Common myeloid progenitor, CD34-positive (primary cell): Measurements from ENCODE around the gene INO80B. TPM values are rescaled to one million over a fixed set of nuclear protein-coding genes. Genes with fewer than 3 reads are reported as not detected.
A peak's percentile ranks its signal among the peaks of the same experiment; 100 is the strongest.

Source experiments
- CTCF ChIA-PET: fragments of 350-600 bp; sonication (Branson Sonifier 250); formaldehyde crosslinking; loops from one replicate; lab custom pipeline; 2021; ENCODE audit warnings: antibody characterized with exemption; lab: Charles Lee
- POLR2A ChIA-PET: fragments of 350-600 bp; sonication (Branson Sonifier 250); formaldehyde crosslinking; loops from one replicate; lab custom pipeline; 2021; ENCODE audit warnings: antibody characterized with exemption; lab: Charles Lee
- DNase-seq, 3 donors: peaks; one replicate each; pipeline versions ENCODE4 v3.0.0 to v3.0.0-alpha.2; 2013
- H3K27ac ChIP-seq, 2 experiments: 1 replicate in 1 of 2; 2 replicates in 1 of 2; pipeline ENCODE4 v1.7.0; 2013; ENCODE audit warnings: inconsistent platforms in 2 of 2, low read length in 2 of 2, mild to moderate bottlenecking in 2 of 2, low read depth in 1 of 2, moderate library complexity in 1 of 2; ENCODE audit not compliant: severe bottlenecking in 2 of 2, insufficient read depth in 1 of 2, poor library complexity in 1 of 2
- H3K27me3 ChIP-seq, 5 experiments: replicated peaks in 2 of 5; 1 replicate in 3 of 5; 2 replicates in 2 of 5; pipeline versions ENCODE4 v1.6.1 to v1.7.0; 2013; ENCODE audit warnings: low read length in 4 of 5, mild to moderate bottlenecking in 2 of 5, moderate library complexity in 2 of 5, inconsistent platforms in 1 of 5; ENCODE audit not compliant: insufficient read depth in 5 of 5, control insufficient read depth in 4 of 5
- H3K36me3 ChIP-seq, 4 experiments: 1 replicate in 2 of 4; 2 replicates in 2 of 4; pipeline versions ENCODE4 v1.6.1 to v1.7.0; 2013; ENCODE audit warnings: low read length in 3 of 4, control low read depth in 1 of 4, mild to moderate bottlenecking in 1 of 4; ENCODE audit not compliant: control insufficient read depth in 4 of 4, insufficient read depth in 4 of 4
- H3K4me1 ChIP-seq, 4 experiments: 1 replicate in 3 of 4; 2 replicates in 1 of 4; pipeline versions ENCODE4 v1.6.1 to v1.7.1; 2013; ENCODE audit warnings: low read length in 3 of 4, mild to moderate bottlenecking in 3 of 4, control low read depth in 1 of 4, inconsistent platforms in 1 of 4, moderate library complexity in 1 of 4; ENCODE audit not compliant: control insufficient read depth in 4 of 4, insufficient read depth in 4 of 4; ENCODE audit errors: control extremely low read depth in 1 of 4
- H3K4me3 ChIP-seq, 7 experiments: 1 replicate in 4 of 7; 2 replicates in 3 of 7; pipeline versions ENCODE4 v1.5.1 to v1.7.0; 2013; ENCODE audit warnings: mild to moderate bottlenecking in 7 of 7, low read length in 6 of 7, moderate library complexity in 6 of 7, inconsistent platforms in 2 of 7, low read depth in 2 of 7, control low read depth in 1 of 7; ENCODE audit not compliant: insufficient read depth in 4 of 7, control insufficient read depth in 1 of 7; ENCODE audit errors: extremely low read depth in 1 of 7
- H3K9me3 ChIP-seq, 5 experiments: 1 replicate in 4 of 5; 2 replicates in 1 of 5; pipeline versions ENCODE4 v1.6.1 to v1.7.1; 2013; ENCODE audit warnings: low read length in 4 of 5, mild to moderate bottlenecking in 2 of 5, inconsistent platforms in 1 of 5, low read depth in 1 of 5, moderate library complexity in 1 of 5; ENCODE audit not compliant: control insufficient read depth in 4 of 5, insufficient read depth in 2 of 5; ENCODE audit errors: control extremely low read depth in 1 of 5
- WGBS: methylation state at CpG from one replicate; pipeline ENCODE4 v1.1.5; 2013; ENCODE audit not compliant: insufficient coverage; 5-methylcytosine and 5-hydroxymethylcytosine counted together
- polyA plus RNA-seq: library from polyadenylated mRNA; unstranded; fragments of 120-200 nt; gene quantifications from one replicate; pipeline ENCODE4 v1.2.1, GENCODE V29; 2013

Gene INO80B
- polyA plus RNA-seq = 37.7 TPM

GRCh38 chr2:74454654-74455511 is at the start of gene INO80B:
INO80B (plus strand) TSS chr2:74455087; CDS start chr2:74455117, 30 bp downstream.
- Histone ChIP-seq H3K27me3 (no peaks in the 10 kb centered on the region), H3K4me1 (peaks cover 6 to 57% (median 42%) of the 10 kb centered on the region in 4 experiments), H3K9me3 (no peaks in the 10 kb centered on the region), H3K4me3 (peak within 1 kb of the TSS; percentile 72 to 97 (median 83)), H3K27ac (peak within 1 kb of the TSS; percentile 70 to 83), H3K36me3 (peaks cover 0 to 3% (median 0%) of the 10 kb centered on the region in 4 experiments)
- peak; percentile 99 for DNase-seq
- POLR2A ChIA-PET = interaction anchor here (0.6 to 1.6 kb wide), 6 partner anchors 10 to 74 kb away, joined by 3 to 6 read pairs (median 4); partner anchors contain the start of gene MRPL53
- WGBS = 0% methylated on average over 34 of the region's 40 CpGs
- CTCF ChIA-PET = interaction anchor here (0.7 to 8.2 kb wide), 14 partner anchors 10 to 130 kb away, joined by 3 to 59 read pairs (median 4); partner anchors contain the start of genes CCDC142, MOGS, MRPL53 and TTC31

- CTCF ChIA-PET = no interaction called here
- Histone ChIP-seq H3K9me3 (no peaks in the 10 kb centered on the region), H3K27me3 (no peaks in the 10 kb centered on the region), H3K4me1 (peaks cover 0 to 3% (median 0%) of the 10 kb centered on the region in 4 experiments), H3K36me3 (no peaks in the 10 kb centered on the region), H3K4me3 (no peak overlapping the region), H3K27ac (no peak overlapping the region)
- no peak for DNase-seq
- POLR2A ChIA-PET = no interaction called here
Measured at GRCh38 chr2:74406035-74406434, 48.9 kb upstream of the INO80B start.

- H3K4me1 ChIP-seq = peaks cover 0 to 3% (median 0%) of the 10 kb centered on the region in 4 experiments
- 100% methylated on average over 5 of the region's 5 CpGs for WGBS
- POLR2A ChIA-PET = no interaction called here
- CTCF ChIA-PET = interaction anchor here (0.8 to 1.2 kb wide), 3 partner anchors 8 to 180 kb away, joined by 3 to 5 read pairs (median 5); no protein-coding TSS in a partner anchor
- H3K36me3 ChIP-seq = no peaks in the 10 kb centered on the region
- no peak for DNase-seq
- no peak overlapping the region for H3K4me3 ChIP-seq
- no peaks in the 10 kb centered on the region for H3K9me3 ChIP-seq
- no peak overlapping the region for H3K27ac ChIP-seq
- H3K27me3 ChIP-seq = no peaks in the 10 kb centered on the region
Measured at GRCh38 chr2:74407682-74408081, 47.2 kb upstream of the INO80B start.

GRCh38 chr2:74413001-74413698 is 41.7 kb upstream of the INO80B start:
- H3K4me1 ChIP-seq = peaks cover 0 to 33% (median 25%) of the 10 kb centered on the region in 4 experiments
- no peak overlapping the region for H3K27ac ChIP-seq
- peaks cover 0 to 7% (median 0%) of the 10 kb centered on the region in 5 experiments for H3K27me3 ChIP-seq
- H3K36me3 ChIP-seq = no peaks in the 10 kb centered on the region
- DNase-seq = peak in 1 of 3 donors; percentile 44
- 78% methylated on average over 5 of the region's 8 CpGs for WGBS
- POLR2A ChIA-PET = interaction anchor here (1.1 kb wide), 1 partner anchor 14 kb away, joined by 3 read pairs; no protein-coding TSS in a partner anchor
- CTCF ChIA-PET = interaction anchor here (1.2 to 2.2 kb wide), 3 partner anchors 21 to 176 kb away, joined by 3 to 10 read pairs (median 8); partner anchors contain the start of gene INO80B
- H3K9me3 ChIP-seq = no peaks in the 10 kb centered on the region
- no peak overlapping the region for H3K4me3 ChIP-seq

- H3K4me3 ChIP-seq = peak overlapping the region in 4 of 7 experiments; percentile 56 to 82 (median 74)
- no peaks in the 10 kb centered on the region for H3K36me3 ChIP-seq
- no peak for DNase-seq
- H3K9me3 ChIP-seq = no peaks in the 10 kb centered on the region
- 71% methylated on average over 18 of the region's 19 CpGs for WGBS
- CTCF ChIA-PET = interaction anchor here (0.7 to 2.5 kb wide), 6 partner anchors 13 to 174 kb away, joined by 4 to 10 read pairs (median 6); partner anchors contain the start of gene INO80B
- POLR2A ChIA-PET = interaction anchor here (0.7 kb wide), 1 partner anchor 40 kb away, joined by 3 read pairs; the partner anchor contains the start of gene INO80B
- H3K27ac ChIP-seq = no peak overlapping the region
- peaks cover 0 to 33% (median 25%) of the 10 kb centered on the region in 4 experiments for H3K4me1 ChIP-seq
- peaks cover 0 to 7% (median 0%) of the 10 kb centered on the region in 5 experiments for H3K27me3 ChIP-seq
Measured at GRCh38 chr2:74414441-74414840, 40.4 kb upstream of the INO80B start.

GRCh38 chr2:74414881-74415761 is 39.8 kb upstream of the INO80B start:
- DNase-seq = peak; percentile 46 to 62 (median 51)
- peaks cover 0 to 7% (median 0%) of the 10 kb centered on the region in 5 experiments for H3K27me3 ChIP-seq
- H3K4me3 ChIP-seq = peak overlapping the region in 6 of 7 experiments; percentile 10 to 82 (median 64)
- 6% methylated on average over 64 of the region's 66 CpGs for WGBS
- peaks cover 0 to 33% (median 25%) of the 10 kb centered on the region in 4 experiments for H3K4me1 ChIP-seq
- CTCF ChIA-PET = interaction anchor here (0.9 to 2.5 kb wide), 9 partner anchors 14 to 174 kb away, joined by 3 to 10 read pairs (median 5); partner anchors contain the start of gene INO80B
- no peaks in the 10 kb centered on the region for H3K36me3 ChIP-seq
- H3K9me3 ChIP-seq = no peaks in the 10 kb centered on the region
- POLR2A ChIA-PET = no interaction called here
- no peak overlapping the region for H3K27ac ChIP-seq
